NCI-H524 treated with DMSO at 0.1 percent for 48 hours (cell line): ENCODE results near the gene MKLN1.
"Not testable (repeated sequence)": the region's sequence is repeated elsewhere in the genome, so short reads cannot be mapped to it uniquely, and the experiment has no call there.

Source experiments
- DNase-seq: peaks from one replicate; lab custom pipeline; 2025; lab: John Stamatoyannopoulos, UW

MKLN1 gene

GRCh38 chr7:131501930-131502685 lies 174.4 kb downstream of the MKLN1 start:
- DNase-seq, result peak; percentile 81

- DNase-seq, result peak; percentile 13
Measured at GRCh38 chr7:131502810-131503508, 175.3 kb downstream of the MKLN1 start.

GRCh38 chr7:131503639-131504038 lies 176.0 kb downstream of the MKLN1 start:
- no peak for DNase-seq

- DNase-seq, result no peak
Measured at GRCh38 chr7:131504157-131504899, 176.7 kb downstream of the MKLN1 start.

GRCh38 chr7:131505037-131505620 lies 177.5 kb downstream of the MKLN1 start:
- DNase-seq, result not testable (repeated sequence)

GRCh38 chr7:131505636-131506557 lies 178.2 kb downstream of the MKLN1 start:
- DNase-seq, result no peak

- no peak for DNase-seq
Measured at GRCh38 chr7:131506597-131506996, 178.9 kb downstream of the MKLN1 start.

- no peak for DNase-seq
Measured at GRCh38 chr7:131507592-131508331, 180.1 kb downstream of the MKLN1 start.

GRCh38 chr7:131508754-131509486 lies 181.2 kb downstream of the MKLN1 start:
- DNase-seq, result no peak

GRCh38 chr7:131509781-131510180 lies 182.1 kb downstream of the MKLN1 start:
- no peak for DNase-seq

- DNase-seq, result no peak
Measured at GRCh38 chr7:131511071-131511470, 183.4 kb downstream of the MKLN1 start.

GRCh38 chr7:131511774-131512535 lies 184.3 kb downstream of the MKLN1 start:
- no peak for DNase-seq

GRCh38 chr7:131513245-131514061 lies 185.8 kb downstream of the MKLN1 start:
- no peak for DNase-seq

- not testable (repeated sequence) for DNase-seq
Measured at GRCh38 chr7:131515471-131515870, 187.8 kb downstream of the MKLN1 start.

- DNase-seq, result no peak
Measured at GRCh38 chr7:131517218-131517923, 189.7 kb downstream of the MKLN1 start.

GRCh38 chr7:131518626-131519025 lies 190.9 kb downstream of the MKLN1 start:
- no peak for DNase-seq

GRCh38 chr7:131521651-131522163 lies 194.0 kb downstream of the MKLN1 start:
- no peak for DNase-seq
